ENCODE measurements around the gene C1QTNF2.

The C1QTNF2 gene, protein sequence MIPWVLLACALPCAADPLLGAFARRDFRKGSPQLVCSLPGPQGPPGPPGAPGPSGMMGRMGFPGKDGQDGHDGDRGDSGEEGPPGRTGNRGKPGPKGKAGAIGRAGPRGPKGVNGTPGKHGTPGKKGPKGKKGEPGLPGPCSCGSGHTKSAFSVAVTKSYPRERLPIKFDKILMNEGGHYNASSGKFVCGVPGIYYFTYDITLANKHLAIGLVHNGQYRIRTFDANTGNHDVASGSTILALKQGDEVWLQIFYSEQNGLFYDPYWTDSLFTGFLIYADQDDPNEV

GRCh38 chr5:160369990-160370712 lies at the start of gene C1QTNF2:
TSS of gene C1QTNF2 (minus strand) at chr5:160370626. CDS start at chr5:160355011, 15,615 bp downstream.
- H3K4me3 ChIP-seq (ENCODE audit: low read depth, low read length): peak within 1 kb of the TSS; percentile 62
- peak; percentile 42 for DNase-seq (ENCODE audit: low read depth)
- no peak for TF ChIP-seq POLR2A (IDR thresholded peaks at IDR 0.05; ENCODE audit: extremely low read depth, insufficient read length)
- TF ChIP-seq MYC (IDR thresholded peaks at IDR 0.05; ENCODE audit: low read depth, low read length): no peak
- TF ChIP-seq, protein P1, sequence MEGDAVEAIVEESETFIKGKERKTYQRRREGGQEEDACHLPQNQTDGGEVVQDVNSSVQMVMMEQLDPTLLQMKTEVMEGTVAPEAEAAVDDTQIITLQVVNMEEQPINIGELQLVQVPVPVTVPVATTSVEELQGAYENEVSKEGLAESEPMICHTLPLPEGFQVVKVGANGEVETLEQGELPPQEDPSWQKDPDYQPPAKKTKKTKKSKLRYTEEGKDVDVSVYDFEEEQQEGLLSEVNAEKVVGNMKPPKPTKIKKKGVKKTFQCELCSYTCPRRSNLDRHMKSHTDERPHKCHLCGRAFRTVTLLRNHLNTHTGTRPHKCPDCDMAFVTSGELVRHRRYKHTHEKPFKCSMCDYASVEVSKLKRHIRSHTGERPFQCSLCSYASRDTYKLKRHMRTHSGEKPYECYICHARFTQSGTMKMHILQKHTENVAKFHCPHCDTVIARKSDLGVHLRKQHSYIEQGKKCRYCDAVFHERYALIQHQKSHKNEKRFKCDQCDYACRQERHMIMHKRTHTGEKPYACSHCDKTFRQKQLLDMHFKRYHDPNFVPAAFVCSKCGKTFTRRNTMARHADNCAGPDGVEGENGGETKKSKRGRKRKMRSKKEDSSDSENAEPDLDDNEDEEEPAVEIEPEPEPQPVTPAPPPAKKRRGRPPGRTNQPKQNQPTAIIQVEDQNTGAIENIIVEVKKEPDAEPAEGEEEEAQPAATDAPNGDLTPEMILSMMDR (IDR thresholded peaks at IDR 0.05; ENCODE audit: low read depth, low read length): no peak
- TF ChIP-seq, protein P2, sequence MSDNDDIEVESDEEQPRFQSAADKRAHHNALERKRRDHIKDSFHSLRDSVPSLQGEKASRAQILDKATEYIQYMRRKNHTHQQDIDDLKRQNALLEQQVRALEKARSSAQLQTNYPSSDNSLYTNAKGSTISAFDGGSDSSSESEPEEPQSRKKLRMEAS (IDR thresholded peaks at IDR 0.05; ENCODE audit: low read depth, low read length): no peak

- no peak for DNase-seq (ENCODE audit: low read depth)
- peak overlapping the region; percentile 94 for H3K4me3 ChIP-seq (ENCODE audit: low read depth, low read length)
- TF ChIP-seq, protein P1 (IDR thresholded peaks at IDR 0.05; ENCODE audit: low read depth, low read length): no peak
- TF ChIP-seq POLR2A (IDR thresholded peaks at IDR 0.05; ENCODE audit: extremely low read depth, insufficient read length): no peak
- no peak for TF ChIP-seq MYC (IDR thresholded peaks at IDR 0.05; ENCODE audit: low read depth, low read length)
- TF ChIP-seq, protein P2 (IDR thresholded peaks at IDR 0.05; ENCODE audit: low read depth, low read length): no peak
These were observed 49.8 kb upstream of the C1QTNF2 start for GRCh38 chr5:160420331-160420610.

GRCh38 chr5:160419458-160420330 lies 49.3 kb upstream of the C1QTNF2 start:
- H3K4me3 ChIP-seq (ENCODE audit: low read depth, low read length): peak overlapping the region; percentile 94
- DNase-seq (ENCODE audit: low read depth): no peak
- TF ChIP-seq, protein P2 (IDR thresholded peaks at IDR 0.05; ENCODE audit: low read depth, low read length): no peak
- no peak for TF ChIP-seq POLR2A (IDR thresholded peaks at IDR 0.05; ENCODE audit: extremely low read depth, insufficient read length)
- TF ChIP-seq, protein P1 (IDR thresholded peaks at IDR 0.05; ENCODE audit: low read depth, low read length): no peak
- TF ChIP-seq MYC (IDR thresholded peaks at IDR 0.05; ENCODE audit: low read depth, low read length): no peak

- H3K4me3 ChIP-seq (ENCODE audit: low read depth, low read length): peak within 1 kb of the TSS; percentile 94
- TF ChIP-seq POLR2A (IDR thresholded peaks at IDR 0.05; ENCODE audit: extremely low read depth, insufficient read length): peak; percentile 71
- TF ChIP-seq, protein P2 (IDR thresholded peaks at IDR 0.05; ENCODE audit: low read depth, low read length): peak; percentile 24; the same call in 1 of the 2 replicates
- TF ChIP-seq, protein P1 (IDR thresholded peaks at IDR 0.05; ENCODE audit: low read depth, low read length): no peak
- peak; percentile 8 for TF ChIP-seq MYC (IDR thresholded peaks at IDR 0.05; ENCODE audit: low read depth, low read length)
- DNase-seq (ENCODE audit: low read depth): peak; percentile 97
These were observed 48.4 kb upstream of the C1QTNF2 start, which contains the start of gene SLU7 for GRCh38 chr5:160418561-160419457. TSS of gene SLU7 (minus strand) at chr5:160419081. CDS start at chr5:160415294, 3,787 bp downstream.

All from NB4 (cell line).